Progenitor cell of endocrine pancreas (in vitro differentiated cells): ENCODE data around the gene GRIN3A. TPM values are rescaled to one million over a fixed set of nuclear protein-coding genes. Genes with fewer than 3 reads are reported as not detected.
A peak's percentile ranks its signal among the peaks of the same experiment; 100 is the strongest.

Source experiments
- DNase-seq: peaks from one replicate; pipeline ENCODE4 v3.0.0; 2021; ENCODE audit warnings: low spot score; ENCODE audit not compliant: unreplicated experiment
- H3K27ac Mint-ChIP-seq: 2 replicates; pipeline ENCODE4 v1.8.0; 2021; ENCODE audit warnings: mild to moderate bottlenecking, moderate library complexity, mixed read lengths
- H3K27me3 Mint-ChIP-seq: 2 replicates; pipeline ENCODE4 v1.8.0; 2021; ENCODE audit warnings: mixed read lengths
- H3K36me3 Mint-ChIP-seq: 2 replicates; pipeline ENCODE4 v1.8.0; 2022; ENCODE audit warnings: mixed read lengths; ENCODE audit not compliant: insufficient read depth
- H3K4me1 Mint-ChIP-seq: 2 replicates; pipeline ENCODE4 v1.8.0; 2021; ENCODE audit warnings: low read depth, mixed read lengths
- H3K4me3 Mint-ChIP-seq: 2 replicates; pipeline ENCODE4 v1.8.0; 2021; ENCODE audit warnings: low read depth, mild to moderate bottlenecking, moderate library complexity, mixed read lengths
- H3K9me3 Mint-ChIP-seq: 2 replicates; pipeline ENCODE4 v1.8.0; 2021; ENCODE audit warnings: low read depth, mixed read lengths
- long read RNA-seq: library from polyadenylated mRNA; unstranded; transcript quantifications from one replicate; pipeline ENCODE4 v2.0.0, GENCODE V29; 2020
- total RNA-seq: library from RNA; stranded (reverse); gene quantifications from 2 replicates; pipeline ENCODE4 v1.2.1, GENCODE V29; 2021
- TF ChIP-seq, protein P1 (sequence below): fragments of 200-600 bp; sonication (generic); IDR thresholded peaks from one replicate; pipeline ENCODE4 v1.5.0; 2021; ENCODE audit warnings: antibody characterized with exemption, mild to moderate bottlenecking; ENCODE audit not compliant: unreplicated experiment

Gene GRIN3A
- 0.42 and 0.48 TPM in 2 replicates for total RNA-seq
- long read RNA-seq, result 0 reads

DNA sequence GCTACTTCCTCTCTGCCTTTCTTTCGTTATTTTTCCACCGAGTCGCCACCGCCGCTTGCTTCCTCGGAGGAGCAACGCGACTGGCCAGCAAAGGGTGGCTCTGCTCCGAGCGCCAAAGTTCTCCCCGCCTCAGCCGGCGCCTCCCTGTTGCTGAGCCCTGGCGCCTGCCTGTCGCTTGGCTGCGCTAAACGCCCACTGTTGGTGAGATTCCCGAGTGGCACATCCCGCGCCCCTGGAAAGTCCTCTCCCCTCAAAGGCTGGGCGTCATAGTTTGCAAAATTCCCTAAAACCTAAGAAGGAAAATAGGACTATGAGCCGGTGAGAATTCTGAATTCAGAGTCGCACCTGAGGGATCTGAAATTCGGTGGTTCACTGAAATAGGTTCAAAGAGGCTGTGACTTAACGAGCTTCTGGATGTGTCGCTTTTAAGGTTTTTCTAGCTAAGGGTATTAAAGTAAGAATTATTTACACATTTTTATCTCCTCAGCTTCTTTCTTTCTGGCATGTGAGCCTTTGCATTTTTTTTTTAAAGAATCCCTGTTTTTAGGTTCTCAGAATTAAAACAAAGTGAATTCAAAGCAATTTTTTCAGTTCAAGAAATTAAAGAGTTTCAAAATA is at the start of gene GRIN3A:
Gene GRIN3A (minus strand): TSS at position 82 of the 618 bp plus-strand sequence. CDS start 668 bp downstream, outside the sequence.
- peak within 1 kb of the TSS; percentile 78 for H3K4me3 Mint-ChIP-seq
- no peak for DNase-seq
- H3K9me3 Mint-ChIP-seq, result no peaks in the 10 kb centered on the region
- TF ChIP-seq, protein P1, sequence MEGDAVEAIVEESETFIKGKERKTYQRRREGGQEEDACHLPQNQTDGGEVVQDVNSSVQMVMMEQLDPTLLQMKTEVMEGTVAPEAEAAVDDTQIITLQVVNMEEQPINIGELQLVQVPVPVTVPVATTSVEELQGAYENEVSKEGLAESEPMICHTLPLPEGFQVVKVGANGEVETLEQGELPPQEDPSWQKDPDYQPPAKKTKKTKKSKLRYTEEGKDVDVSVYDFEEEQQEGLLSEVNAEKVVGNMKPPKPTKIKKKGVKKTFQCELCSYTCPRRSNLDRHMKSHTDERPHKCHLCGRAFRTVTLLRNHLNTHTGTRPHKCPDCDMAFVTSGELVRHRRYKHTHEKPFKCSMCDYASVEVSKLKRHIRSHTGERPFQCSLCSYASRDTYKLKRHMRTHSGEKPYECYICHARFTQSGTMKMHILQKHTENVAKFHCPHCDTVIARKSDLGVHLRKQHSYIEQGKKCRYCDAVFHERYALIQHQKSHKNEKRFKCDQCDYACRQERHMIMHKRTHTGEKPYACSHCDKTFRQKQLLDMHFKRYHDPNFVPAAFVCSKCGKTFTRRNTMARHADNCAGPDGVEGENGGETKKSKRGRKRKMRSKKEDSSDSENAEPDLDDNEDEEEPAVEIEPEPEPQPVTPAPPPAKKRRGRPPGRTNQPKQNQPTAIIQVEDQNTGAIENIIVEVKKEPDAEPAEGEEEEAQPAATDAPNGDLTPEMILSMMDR, result no peak
- peaks cover 6% of the 10 kb centered on the region for H3K4me1 Mint-ChIP-seq
- peak within 1 kb of the TSS; percentile 9 for H3K27ac Mint-ChIP-seq
- H3K27me3 Mint-ChIP-seq, result peaks cover 80% of the 10 kb centered on the region
- H3K36me3 Mint-ChIP-seq, result no peaks in the 10 kb centered on the region

DNA sequence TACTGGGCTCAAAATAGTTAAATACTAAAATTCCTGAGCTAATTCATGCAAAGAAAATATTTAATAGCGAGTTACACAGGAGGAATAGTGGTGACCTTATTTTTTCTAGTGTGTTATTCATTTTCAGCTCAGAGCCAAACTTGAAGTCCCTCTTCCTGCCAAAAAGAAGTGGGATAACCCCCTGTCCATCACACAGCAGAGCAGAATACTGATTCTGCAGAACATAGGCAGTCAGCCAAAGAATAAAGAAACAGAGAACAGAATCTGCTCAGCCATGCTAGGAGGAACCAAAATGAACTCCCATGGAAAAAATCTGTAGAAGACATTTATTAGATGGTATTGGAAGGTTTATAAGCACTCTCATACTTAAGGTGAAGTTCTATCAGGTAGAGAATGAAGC is 49.4 kb upstream of the GRIN3A start:
- Mint-ChIP-seq H3K4me3 (no peak overlapping the region), H3K4me1 (no peaks in the 10 kb centered on the region), H3K36me3 (no peaks in the 10 kb centered on the region), H3K27me3 (peaks cover 12% of the 10 kb centered on the region), H3K9me3 (no peaks in the 10 kb centered on the region), H3K27ac (no peak overlapping the region)
- TF ChIP-seq, protein P1, result no peak
- no peak for DNase-seq

DNA sequence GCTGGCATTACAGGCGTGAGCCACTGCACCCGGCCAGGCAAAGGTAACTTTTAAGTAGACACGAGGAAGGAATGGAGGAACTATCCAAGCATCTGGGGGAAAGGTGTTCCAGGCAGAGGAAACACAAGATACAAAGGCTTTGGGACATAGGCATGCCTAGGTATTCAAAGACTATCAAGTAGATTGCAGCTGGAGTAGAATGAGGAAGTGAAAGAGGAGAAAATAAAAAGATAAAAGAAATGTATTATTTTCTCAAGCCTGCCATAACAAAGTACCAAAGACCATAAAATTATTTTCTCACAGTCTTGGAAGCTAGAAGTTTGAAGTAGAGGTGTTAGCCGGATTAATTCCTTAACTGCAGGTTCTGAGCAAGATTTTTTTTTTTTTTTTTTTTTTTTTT is 39.9 kb upstream of the GRIN3A start:
- H3K4me3 Mint-ChIP-seq, result no peak overlapping the region
- DNase-seq, result no peak

DNA sequence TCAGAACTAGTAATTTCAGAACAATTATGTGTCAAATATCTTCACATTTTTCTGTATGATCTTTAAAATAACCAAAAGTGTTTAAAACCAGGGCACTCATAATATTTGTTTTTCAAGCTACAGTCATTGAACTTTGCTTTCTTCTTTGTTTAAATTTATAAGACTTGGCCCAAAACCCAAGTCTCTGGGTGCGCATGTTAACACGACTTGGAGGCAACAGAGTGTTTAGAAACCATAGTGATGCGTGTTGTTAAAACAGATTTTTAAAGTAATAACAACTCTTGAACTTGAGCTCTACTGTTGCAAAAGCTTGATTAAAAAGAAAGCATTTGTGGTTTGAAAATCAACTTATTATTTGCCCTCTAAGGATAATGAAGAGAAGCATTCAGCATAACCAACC is 26.0 kb upstream of the GRIN3A start:
- Mint-ChIP-seq H3K4me3 (no peak overlapping the region), H3K36me3 (no peaks in the 10 kb centered on the region), H3K27me3 (peaks cover 4% of the 10 kb centered on the region), H3K9me3 (no peaks in the 10 kb centered on the region), H3K27ac (no peak overlapping the region), H3K4me1 (no peaks in the 10 kb centered on the region)
- TF ChIP-seq, protein P1, result no peak
- no peak for DNase-seq

More for the DNA sequence above, 39.9 kb upstream of the GRIN3A start:
- Mint-ChIP-seq H3K27me3 (peaks cover 4% of the 10 kb centered on the region), H3K27ac (no peak overlapping the region), H3K4me1 (no peaks in the 10 kb centered on the region), H3K9me3 (no peaks in the 10 kb centered on the region), H3K36me3 (no peaks in the 10 kb centered on the region)
- TF ChIP-seq, protein P1, result no peak

DNA sequence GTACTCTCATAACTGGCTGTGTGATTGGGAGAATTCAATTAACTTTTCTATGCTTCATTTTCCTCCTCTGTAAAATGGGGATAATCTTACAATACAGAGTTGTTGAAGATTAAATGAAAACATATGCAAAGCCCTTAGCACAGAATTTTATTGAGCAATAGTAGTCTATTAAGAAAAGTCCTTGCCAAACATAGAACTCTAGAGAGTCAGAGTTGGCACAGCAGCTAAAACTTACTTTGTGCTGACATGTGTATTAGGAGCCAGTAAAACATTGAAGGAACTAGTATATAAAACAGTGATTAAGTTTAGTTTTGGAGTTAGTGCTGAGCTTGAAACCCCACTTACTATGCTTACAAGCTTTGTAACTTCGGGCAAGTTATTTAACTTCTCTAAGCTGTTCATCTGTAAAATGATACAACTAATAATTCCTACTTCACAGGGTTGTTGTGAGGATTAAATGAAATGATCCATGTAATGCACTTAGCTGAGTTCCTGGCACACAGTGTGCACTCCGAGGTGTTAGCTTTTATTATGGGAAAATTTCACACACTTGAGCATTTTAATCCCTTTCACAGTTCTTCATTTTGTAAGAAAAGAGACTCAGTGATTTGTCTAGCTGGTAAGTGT is 20.0 kb upstream of the GRIN3A start:
- Mint-ChIP-seq H3K4me1 (no peaks in the 10 kb centered on the region), H3K9me3 (no peaks in the 10 kb centered on the region), H3K36me3 (no peaks in the 10 kb centered on the region), H3K27ac (no peak overlapping the region), H3K4me3 (no peak overlapping the region), H3K27me3 (peaks cover 19% of the 10 kb centered on the region)
- no peak for DNase-seq
- TF ChIP-seq, protein P1, result no peak
